OCI-LY1 (cell line): ENCODE results near the gene CLSTN2.

Experiments used
- CTCF ChIP-seq: fragments of 200-600 bp; sonication (generic), shearing (Covaris generic); IDR thresholded peaks from 2 replicates; pipeline ENCODE4 v1.5.1; 2017; ENCODE audit warnings: mild to moderate bottlenecking, antibody characterized with exemption, low read length, moderate library complexity, mixed read lengths
- EZH2 ChIP-seq: fragments of 200-600 bp; sonication (generic), shearing (Covaris generic); IDR thresholded peaks from 2 replicates; pipeline ENCODE4 v1.8.0; 2017; ENCODE audit warnings: borderline replicate concordance, mixed run types, mild to moderate bottlenecking, antibody characterized with exemption, low read length, moderate library complexity, mixed read lengths

GRCh38 chr3:140315955-140316354, 381.0 kb downstream of the CLSTN2 start:
- TF ChIP-seq CTCF (no peak), EZH2 (no peak)
